Immature natural killer cell (primary cell): Measurements from ENCODE around the gene TNNI3K. TPM values are rescaled to one million over a fixed set of nuclear protein-coding genes. Genes with fewer than 3 reads are reported as not detected.

Experiments used
- DNase-seq, 3 donors: peaks; one replicate each; pipeline ENCODE4 v3.0.0; 2022; ENCODE audit warnings: mixed read lengths in 1 of 3
- H3K27ac Mint-ChIP-seq, 6 donors: one replicate each; pipeline ENCODE4 v1.8.0; 2020; ENCODE audit warnings: mixed read lengths in 6 of 6, mild to moderate bottlenecking in 5 of 6, inconsistent platforms in 4 of 6, moderate library complexity in 3 of 6
- H3K27me3 Mint-ChIP-seq, 3 donors: one replicate each; pipeline ENCODE4 v1.8.0; 2020 to 2021; ENCODE audit warnings: low read depth in 3 of 3, mild to moderate bottlenecking in 3 of 3, mixed read lengths in 3 of 3, moderate library complexity in 3 of 3, inconsistent platforms in 1 of 3
- H3K36me3 Mint-ChIP-seq, 3 donors: one replicate each; pipeline ENCODE4 v1.8.0; 2020; ENCODE audit warnings: mixed read lengths in 3 of 3, inconsistent platforms in 2 of 3, mild to moderate bottlenecking in 2 of 3
- H3K4me1 Mint-ChIP-seq, 2 donors: one replicate each; pipeline ENCODE4 v1.8.0; 2020; ENCODE audit warnings: inconsistent platforms in 2 of 2, mild to moderate bottlenecking in 2 of 2, mixed read lengths in 2 of 2, moderate library complexity in 1 of 2
- H3K4me3 Mint-ChIP-seq, 5 donors: one replicate each; pipeline ENCODE4 v1.8.0; 2020; ENCODE audit warnings: mild to moderate bottlenecking in 5 of 5, mixed read lengths in 5 of 5, inconsistent platforms in 3 of 5, moderate library complexity in 3 of 5
- H3K9me3 Mint-ChIP-seq, 6 donors: one replicate each; pipeline ENCODE4 v1.8.0; 2020; ENCODE audit warnings: mild to moderate bottlenecking in 6 of 6, mixed read lengths in 6 of 6, inconsistent platforms in 4 of 6, moderate library complexity in 3 of 6
- polyA plus RNA-seq, 3 donors: library from polyadenylated mRNA; unstranded; fragments of 300-500 nt; fragmentation: Illumina TruSeq; gene quantifications; one replicate each; pipeline ENCODE4 v1.2.3, GENCODE V29; 2021

TNNI3K gene
- polyA plus RNA-seq, 3 donors from 2014 or later: not detected

GRCh38 chr1:74419611-74420010, 184.4 kb downstream of the TNNI3K start:
- H3K9me3 Mint-ChIP-seq: peaks cover 0 to 10% (median 4%) of the 10 kb centered on the region in 6 donors
- no peaks in the 10 kb centered on the region for H3K27me3 Mint-ChIP-seq
- H3K4me1 Mint-ChIP-seq: no peaks in the 10 kb centered on the region
- H3K27ac Mint-ChIP-seq: no peak overlapping the region
- no peaks in the 10 kb centered on the region for H3K36me3 Mint-ChIP-seq
- no peak for DNase-seq
- no peak overlapping the region for H3K4me3 Mint-ChIP-seq

GRCh38 chr1:74420467-74420866, 185.3 kb downstream of the TNNI3K start:
- no peaks in the 10 kb centered on the region for H3K36me3 Mint-ChIP-seq
- peaks cover 0 to 14% (median 4%) of the 10 kb centered on the region in 6 donors for H3K9me3 Mint-ChIP-seq
- no peak for DNase-seq
- H3K27me3 Mint-ChIP-seq: no peaks in the 10 kb centered on the region
- no peak overlapping the region for H3K27ac Mint-ChIP-seq
- H3K4me3 Mint-ChIP-seq: no peak overlapping the region
- H3K4me1 Mint-ChIP-seq: no peaks in the 10 kb centered on the region

GRCh38 chr1:74422421-74423292, 187.5 kb downstream of the TNNI3K start:
- Mint-ChIP-seq H3K36me3 (no peaks in the 10 kb centered on the region), H3K27ac (no peak overlapping the region), H3K4me1 (no peaks in the 10 kb centered on the region), H3K4me3 (no peak overlapping the region), H3K9me3 (peaks cover 0 to 11% (median 4%) of the 10 kb centered on the region in 6 donors), H3K27me3 (no peaks in the 10 kb centered on the region)
- DNase-seq: no peak

- no peaks in the 10 kb centered on the region for H3K27me3 Mint-ChIP-seq
- H3K27ac Mint-ChIP-seq: no peak overlapping the region
- peaks cover 0 to 11% (median 4%) of the 10 kb centered on the region in 6 donors for H3K9me3 Mint-ChIP-seq
- no peak overlapping the region for H3K4me3 Mint-ChIP-seq
- no peaks in the 10 kb centered on the region for H3K4me1 Mint-ChIP-seq
- no peak for DNase-seq
- H3K36me3 Mint-ChIP-seq: no peaks in the 10 kb centered on the region
Observed at GRCh38 chr1:74423471-74423870, 188.3 kb downstream of the TNNI3K start.

- Mint-ChIP-seq H3K27ac (no peak overlapping the region), H3K9me3 (peaks cover 0 to 8% (median 4%) of the 10 kb centered on the region in 6 donors), H3K27me3 (peaks cover 0 to 3% (median 2%) of the 10 kb centered on the region in 3 donors), H3K4me1 (no peaks in the 10 kb centered on the region), H3K4me3 (no peak overlapping the region), H3K36me3 (no peaks in the 10 kb centered on the region)
- DNase-seq: no peak
Observed at GRCh38 chr1:74425676-74426075, 190.5 kb downstream of the TNNI3K start.

GRCh38 chr1:74426208-74426937, 191.2 kb downstream of the TNNI3K start:
- H3K36me3 Mint-ChIP-seq: no peaks in the 10 kb centered on the region
- peaks cover 0 to 8% (median 4%) of the 10 kb centered on the region in 6 donors for H3K9me3 Mint-ChIP-seq
- no peak overlapping the region for H3K27ac Mint-ChIP-seq
- no peak for DNase-seq
- H3K4me3 Mint-ChIP-seq: no peak overlapping the region
- peaks cover 0 to 3% (median 2%) of the 10 kb centered on the region in 3 donors for H3K27me3 Mint-ChIP-seq
- H3K4me1 Mint-ChIP-seq: no peaks in the 10 kb centered on the region

- Mint-ChIP-seq H3K4me3 (no peak overlapping the region), H3K36me3 (no peaks in the 10 kb centered on the region), H3K9me3 (peaks cover 0 to 7% (median 4%) of the 10 kb centered on the region in 6 donors), H3K27ac (no peak overlapping the region), H3K27me3 (peaks cover 0 to 3% (median 2%) of the 10 kb centered on the region in 3 donors), H3K4me1 (no peaks in the 10 kb centered on the region)
- DNase-seq: no peak
Observed at GRCh38 chr1:74427681-74428080, 192.5 kb downstream of the TNNI3K start.

- peaks cover 0 to 5% (median 2%) of the 10 kb centered on the region in 3 donors for H3K27me3 Mint-ChIP-seq
- no peak overlapping the region for H3K27ac Mint-ChIP-seq
- H3K36me3 Mint-ChIP-seq: no peaks in the 10 kb centered on the region
- no peaks in the 10 kb centered on the region for H3K4me1 Mint-ChIP-seq
- H3K4me3 Mint-ChIP-seq: no peak overlapping the region
- DNase-seq: no peak
- peaks cover 0 to 5% (median 3%) of the 10 kb centered on the region in 6 donors for H3K9me3 Mint-ChIP-seq
Observed at GRCh38 chr1:74429580-74429979, 194.4 kb downstream of the TNNI3K start.

GRCh38 chr1:74430342-74430934, 195.3 kb downstream of the TNNI3K start:
- H3K27me3 Mint-ChIP-seq: peaks cover 0 to 5% (median 2%) of the 10 kb centered on the region in 3 donors
- no peak overlapping the region for H3K27ac Mint-ChIP-seq
- H3K9me3 Mint-ChIP-seq: peaks cover 0 to 5% (median 0%) of the 10 kb centered on the region in 6 donors
- no peak overlapping the region for H3K4me3 Mint-ChIP-seq
- DNase-seq: no peak
- H3K4me1 Mint-ChIP-seq: no peaks in the 10 kb centered on the region
- no peaks in the 10 kb centered on the region for H3K36me3 Mint-ChIP-seq

- H3K9me3 Mint-ChIP-seq: peaks cover 0 to 5% (median under 1%) of the 10 kb centered on the region in 6 donors
- no peak overlapping the region for H3K27ac Mint-ChIP-seq
- H3K36me3 Mint-ChIP-seq: no peaks in the 10 kb centered on the region
- H3K27me3 Mint-ChIP-seq: peaks cover 0 to 5% (median 2%) of the 10 kb centered on the region in 3 donors
- no peak overlapping the region for H3K4me3 Mint-ChIP-seq
- H3K4me1 Mint-ChIP-seq: no peaks in the 10 kb centered on the region
- no peak for DNase-seq
Observed at GRCh38 chr1:74431531-74431930, 196.3 kb downstream of the TNNI3K start.

GRCh38 chr1:74432325-74432724, 197.1 kb downstream of the TNNI3K start:
- Mint-ChIP-seq H3K36me3 (no peaks in the 10 kb centered on the region), H3K9me3 (peaks cover 0 to 5% (median 2%) of the 10 kb centered on the region in 6 donors), H3K27me3 (peaks cover 0 to 5% (median 2%) of the 10 kb centered on the region in 3 donors), H3K27ac (no peak overlapping the region), H3K4me1 (no peaks in the 10 kb centered on the region), H3K4me3 (no peak overlapping the region)
- DNase-seq: no peak

- no peak for DNase-seq
- H3K36me3 Mint-ChIP-seq: no peaks in the 10 kb centered on the region
- no peak overlapping the region for H3K27ac Mint-ChIP-seq
- no peak overlapping the region for H3K4me3 Mint-ChIP-seq
- H3K27me3 Mint-ChIP-seq: peaks cover 0 to 2% (median 2%) of the 10 kb centered on the region in 3 donors
- H3K4me1 Mint-ChIP-seq: no peaks in the 10 kb centered on the region
- H3K9me3 Mint-ChIP-seq: peaks cover 0 to 5% (median 2%) of the 10 kb centered on the region in 6 donors
Observed at GRCh38 chr1:74434321-74434720, 199.1 kb downstream of the TNNI3K start.

GRCh38 chr1:74436078-74436477, 200.9 kb downstream of the TNNI3K start:
- no peak for DNase-seq
- H3K9me3 Mint-ChIP-seq: peaks cover 0 to 5% (median 2%) of the 10 kb centered on the region in 6 donors

GRCh38 chr1:74437035-74437434, 201.8 kb downstream of the TNNI3K start:
- Mint-ChIP-seq H3K4me1 (no peaks in the 10 kb centered on the region), H3K27me3 (peaks cover 0 to 2% (median 0%) of the 10 kb centered on the region in 3 donors), H3K4me3 (no peak overlapping the region), H3K36me3 (no peaks in the 10 kb centered on the region), H3K9me3 (peaks cover 0 to 10% (median 2%) of the 10 kb centered on the region in 6 donors), H3K27ac (no peak overlapping the region)
- no peak for DNase-seq

More at GRCh38 chr1:74436078-74436477, 200.9 kb downstream of the TNNI3K start:
- no peak overlapping the region for H3K27ac Mint-ChIP-seq
- no peaks in the 10 kb centered on the region for H3K4me1 Mint-ChIP-seq
- peaks cover 0 to 2% (median 0%) of the 10 kb centered on the region in 3 donors for H3K27me3 Mint-ChIP-seq
- H3K36me3 Mint-ChIP-seq: no peaks in the 10 kb centered on the region
- H3K4me3 Mint-ChIP-seq: no peak overlapping the region
